GM23338 (cell line): ENCODE data around the gene AOC3. TPM values are rescaled to one million over a fixed set of nuclear protein-coding genes. Genes with fewer than 3 reads are reported as not detected.

ENCODE experiments used
- ATAC-seq: fragments of 200-7000 bp; cut with Tn5 transposase; 3 replicates; pipeline ENCODE4 v1.9.1; 2020
- DNase-seq: peaks from one replicate; pipeline ENCODE4 v3.0.0-alpha.2; 2015; ENCODE audit warnings: low spot score
- H2AFZ ChIP-seq: fragments of 200-600 bp; sonication (generic); 2 replicates; pipeline ENCODE4 v1.8.0; 2016; ENCODE audit warnings: antibody characterized with exemption, mild to moderate bottlenecking, moderate library complexity
- H3F3A ChIP-seq: fragments of 200-600 bp; sonication (generic); replicated peaks from 2 replicates; pipeline ENCODE4 v1.8.0; 2017; ENCODE audit warnings: antibody characterized with exemption, mixed run types, low read depth
- H3K27ac ChIP-seq: fragments of 200-600 bp; sonication (generic); 2 replicates; pipeline ENCODE4 v1.6.1; 2016; ENCODE audit warnings: low read depth
- H3K27me3 ChIP-seq: fragments of 200-600 bp; sonication (generic); 2 replicates; pipeline ENCODE4 v1.8.0; 2016; ENCODE audit warnings: mild to moderate bottlenecking, mixed run types, moderate library complexity; ENCODE audit not compliant: insufficient read depth
- H3K36me3 ChIP-seq: fragments of 200-600 bp; sonication (generic); 2 replicates; pipeline ENCODE4 v1.8.0; 2016; ENCODE audit warnings: mild to moderate bottlenecking; ENCODE audit not compliant: insufficient read depth
- H3K4me1 ChIP-seq: fragments of 200-600 bp; sonication (generic); 2 replicates; pipeline ENCODE4 v1.8.0; 2016; ENCODE audit warnings: mild to moderate bottlenecking, moderate library complexity; ENCODE audit not compliant: insufficient read depth
- H3K4me2 ChIP-seq: fragments of 200-600 bp; sonication (generic); 2 replicates; pipeline ENCODE4 v1.7.1; 2017; ENCODE audit warnings: mixed run types
- H3K4me3 ChIP-seq: fragments of 200-600 bp; sonication (generic); 2 replicates; pipeline ENCODE4 v1.6.1; 2016; ENCODE audit warnings: mixed run types
- H3K79me2 ChIP-seq: fragments of 200-600 bp; sonication (generic); replicated peaks from 2 replicates; pipeline ENCODE4 v1.8.0; 2017; ENCODE audit warnings: mild to moderate bottlenecking; ENCODE audit not compliant: insufficient read depth
- H3K9me2 ChIP-seq: fragments of 200-600 bp; sonication (generic); 2 replicates; pipeline ENCODE4 v1.8.0; 2017; ENCODE audit not compliant: insufficient read depth
- H4K20me1 ChIP-seq: fragments of 200-600 bp; sonication (generic); replicated peaks from 2 replicates; pipeline ENCODE4 v1.8.0; 2017; ENCODE audit warnings: mild to moderate bottlenecking; ENCODE audit not compliant: insufficient read depth
- H3K27ac Mint-ChIP-seq: 2 replicates; pipeline ENCODE4 v1.8.0; 2020; ENCODE audit warnings: inconsistent platforms, mild to moderate bottlenecking, moderate library complexity, mixed read lengths
- H3K27me3 Mint-ChIP-seq: 3 replicates; pipeline ENCODE4 v1.8.0; 2022; ENCODE audit warnings: low read depth, mild to moderate bottlenecking, moderate library complexity, mixed read lengths, inconsistent platforms; ENCODE audit not compliant: insufficient read depth, poor library complexity
- H3K36me3 Mint-ChIP-seq: 3 replicates; pipeline ENCODE4 v1.8.0; 2021; ENCODE audit warnings: low read depth, mild to moderate bottlenecking, inconsistent platforms, moderate library complexity, mixed read lengths
- H3K4me1 Mint-ChIP-seq: 3 replicates; pipeline ENCODE4 v1.8.0; 2020; ENCODE audit warnings: mild to moderate bottlenecking, inconsistent platforms, mixed read lengths
- H3K4me3 Mint-ChIP-seq: 3 replicates; pipeline ENCODE4 v1.8.0; 2021; ENCODE audit warnings: moderate library complexity, mild to moderate bottlenecking, inconsistent platforms, mixed read lengths
- H3K9me3 Mint-ChIP-seq: 3 replicates; pipeline ENCODE4 v1.8.0; 2020; ENCODE audit warnings: moderate library complexity, mild to moderate bottlenecking, inconsistent platforms, mixed read lengths
- EZH2phosphoT487 ChIP-seq: fragments of 200-600 bp; sonication (generic); IDR thresholded peaks from one replicate; pipeline ENCODE4 v1.8.1; 2018; ENCODE audit warnings: antibody characterized with exemption; ENCODE audit not compliant: unreplicated experiment
- NANOG ChIP-seq: IDR thresholded peaks from 2 replicates; pipeline ENCODE4 v1.6.1; 2016; ENCODE audit warnings: antibody characterized with exemption, borderline replicate concordance
- POLR2AphosphoS5 ChIP-seq: IDR thresholded peaks from 2 replicates; pipeline ENCODE4 v1.6.1; 2016; ENCODE audit warnings: antibody characterized with exemption, low read depth
- ZNF114 ChIP-seq: fragments of 250-450 bp; sonication (Bioruptor Pico); IDR thresholded peaks from 2 replicates; pipeline ENCODE4 v1.5.0; 2020; ENCODE audit warnings: mild to moderate bottlenecking, moderate library complexity
- ZNF331 ChIP-seq: fragments of 250-450 bp; sonication (Bioruptor Pico); IDR thresholded peaks from 2 replicates; pipeline ENCODE4 v1.5.0; 2020; ENCODE audit warnings: low read depth, mild to moderate bottlenecking, moderate library complexity
- polyA plus RNA-seq: library from polyadenylated mRNA; unstranded; fragments of >200 nt; fragmentation: Nextera tagmentation; extraction: Ambion mirVana; gene quantifications from 2 replicates; pipeline ENCODE4 v1.2.1, GENCODE V29; 2016
- total RNA-seq: library from RNA; depleted of rRNA; stranded (reverse); fragments of >200 nt; shearing (Covaris generic); gene quantifications from 2 replicates; pipeline ENCODE4 v1.2.3, GENCODE V29; 2014
- TF ChIP-seq, protein P1 (sequence below): fragments of 250-450 bp; sonication (Bioruptor Pico); IDR thresholded peaks from 2 replicates; pipeline ENCODE4 v1.5.0; 2020; ENCODE audit warnings: mild to moderate bottlenecking, moderate library complexity
- TF ChIP-seq, protein P2 (sequence below): IDR thresholded peaks from one replicate; pipeline ENCODE4 v1.6.1; 2018; ENCODE audit warnings: antibody characterized with exemption; ENCODE audit not compliant: unreplicated experiment

Gene AOC3
- total and polyA plus RNA-seq, 2 experiments from 2014 or later = 1.4 to 1.7 TPM

DNA sequence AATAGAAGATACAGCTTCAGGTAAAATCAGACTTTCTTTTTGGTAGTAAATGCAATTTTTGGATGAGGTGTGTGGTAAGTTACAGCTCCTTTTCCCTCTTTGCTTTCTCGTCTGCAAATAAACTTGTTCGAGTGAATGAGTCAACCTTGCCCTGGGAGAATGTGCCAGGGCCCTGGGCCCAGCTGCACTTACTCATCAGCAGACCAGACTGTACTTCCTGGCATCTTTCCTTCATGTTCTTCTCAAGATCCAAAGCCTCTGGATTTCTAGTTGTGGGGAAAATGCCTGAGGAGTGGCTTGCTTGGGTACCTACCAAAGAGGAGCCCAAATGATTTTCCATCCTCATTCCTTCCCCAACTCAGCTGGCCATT, 44.2 kb downstream of the AOC3 start (continued):
- TF ChIP-seq, protein P1, sequence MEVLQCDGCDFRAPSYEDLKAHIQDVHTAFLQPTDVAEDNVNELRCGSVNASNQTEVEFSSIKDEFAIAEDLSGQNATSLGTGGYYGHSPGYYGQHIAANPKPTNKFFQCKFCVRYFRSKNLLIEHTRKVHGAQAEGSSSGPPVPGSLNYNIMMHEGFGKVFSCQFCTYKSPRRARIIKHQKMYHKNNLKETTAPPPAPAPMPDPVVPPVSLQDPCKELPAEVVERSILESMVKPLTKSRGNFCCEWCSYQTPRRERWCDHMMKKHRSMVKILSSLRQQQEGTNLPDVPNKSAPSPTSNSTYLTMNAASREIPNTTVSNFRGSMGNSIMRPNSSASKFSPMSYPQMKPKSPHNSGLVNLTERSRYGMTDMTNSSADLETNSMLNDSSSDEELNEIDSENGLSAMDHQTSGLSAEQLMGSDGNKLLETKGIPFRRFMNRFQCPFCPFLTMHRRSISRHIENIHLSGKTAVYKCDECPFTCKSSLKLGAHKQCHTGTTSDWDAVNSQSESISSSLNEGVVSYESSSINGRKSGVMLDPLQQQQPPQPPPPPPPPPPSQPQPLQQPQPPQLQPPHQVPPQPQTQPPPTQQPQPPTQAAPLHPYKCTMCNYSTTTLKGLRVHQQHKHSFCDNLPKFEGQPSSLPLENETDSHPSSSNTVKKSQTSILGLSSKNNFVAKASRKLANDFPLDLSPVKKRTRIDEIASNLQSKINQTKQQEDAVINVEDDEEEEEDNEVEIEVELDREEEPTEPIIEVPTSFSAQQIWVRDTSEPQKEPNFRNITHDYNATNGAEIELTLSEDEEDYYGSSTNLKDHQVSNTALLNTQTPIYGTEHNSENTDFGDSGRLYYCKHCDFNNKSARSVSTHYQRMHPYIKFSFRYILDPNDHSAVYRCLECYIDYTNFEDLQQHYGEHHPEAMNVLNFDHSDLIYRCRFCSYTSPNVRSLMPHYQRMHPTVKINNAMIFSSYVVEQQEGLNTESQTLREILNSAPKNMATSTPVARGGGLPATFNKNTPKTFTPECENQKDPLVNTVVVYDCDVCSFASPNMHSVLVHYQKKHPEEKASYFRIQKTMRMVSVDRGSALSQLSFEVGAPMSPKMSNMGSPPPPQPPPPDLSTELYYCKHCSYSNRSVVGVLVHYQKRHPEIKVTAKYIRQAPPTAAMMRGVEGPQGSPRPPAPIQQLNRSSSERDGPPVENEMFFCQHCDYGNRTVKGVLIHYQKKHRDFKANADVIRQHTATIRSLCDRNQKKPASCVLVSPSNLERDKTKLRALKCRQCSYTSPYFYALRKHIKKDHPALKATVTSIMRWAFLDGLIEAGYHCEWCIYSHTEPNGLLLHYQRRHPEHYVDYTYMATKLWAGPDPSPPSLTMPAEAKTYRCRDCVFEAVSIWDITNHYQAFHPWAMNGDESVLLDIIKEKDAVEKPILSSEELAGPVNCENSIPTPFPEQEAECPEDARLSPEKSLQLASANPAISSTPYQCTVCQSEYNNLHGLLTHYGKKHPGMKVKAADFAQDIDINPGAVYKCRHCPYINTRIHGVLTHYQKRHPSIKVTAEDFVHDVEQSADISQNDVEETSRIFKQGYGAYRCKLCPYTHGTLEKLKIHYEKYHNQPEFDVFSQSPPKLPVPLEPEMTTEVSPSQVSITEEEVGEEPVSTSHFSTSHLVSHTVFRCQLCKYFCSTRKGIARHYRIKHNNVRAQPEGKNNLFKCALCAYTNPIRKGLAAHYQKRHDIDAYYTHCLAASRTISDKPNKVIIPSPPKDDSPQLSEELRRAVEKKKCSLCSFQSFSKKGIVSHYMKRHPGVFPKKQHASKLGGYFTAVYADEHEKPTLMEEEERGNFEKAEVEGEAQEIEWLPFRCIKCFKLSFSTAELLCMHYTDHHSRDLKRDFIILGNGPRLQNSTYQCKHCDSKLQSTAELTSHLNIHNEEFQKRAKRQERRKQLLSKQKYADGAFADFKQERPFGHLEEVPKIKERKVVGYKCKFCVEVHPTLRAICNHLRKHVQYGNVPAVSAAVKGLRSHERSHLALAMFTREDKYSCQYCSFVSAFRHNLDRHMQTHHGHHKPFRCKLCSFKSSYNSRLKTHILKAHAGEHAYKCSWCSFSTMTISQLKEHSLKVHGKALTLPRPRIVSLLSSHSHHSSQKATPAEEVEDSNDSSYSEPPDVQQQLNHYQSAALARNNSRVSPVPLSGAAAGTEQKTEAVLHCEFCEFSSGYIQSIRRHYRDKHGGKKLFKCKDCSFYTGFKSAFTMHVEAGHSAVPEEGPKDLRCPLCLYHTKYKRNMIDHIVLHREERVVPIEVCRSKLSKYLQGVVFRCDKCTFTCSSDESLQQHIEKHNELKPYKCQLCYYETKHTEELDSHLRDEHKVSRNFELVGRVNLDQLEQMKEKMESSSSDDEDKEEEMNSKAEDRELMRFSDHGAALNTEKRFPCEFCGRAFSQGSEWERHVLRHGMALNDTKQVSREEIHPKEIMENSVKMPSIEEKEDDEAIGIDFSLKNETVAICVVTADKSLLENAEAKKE (CRISPR knock-in tag) = no peak
- TF ChIP-seq ZNF331 (CRISPR knock-in tag) = no peak

DNA sequence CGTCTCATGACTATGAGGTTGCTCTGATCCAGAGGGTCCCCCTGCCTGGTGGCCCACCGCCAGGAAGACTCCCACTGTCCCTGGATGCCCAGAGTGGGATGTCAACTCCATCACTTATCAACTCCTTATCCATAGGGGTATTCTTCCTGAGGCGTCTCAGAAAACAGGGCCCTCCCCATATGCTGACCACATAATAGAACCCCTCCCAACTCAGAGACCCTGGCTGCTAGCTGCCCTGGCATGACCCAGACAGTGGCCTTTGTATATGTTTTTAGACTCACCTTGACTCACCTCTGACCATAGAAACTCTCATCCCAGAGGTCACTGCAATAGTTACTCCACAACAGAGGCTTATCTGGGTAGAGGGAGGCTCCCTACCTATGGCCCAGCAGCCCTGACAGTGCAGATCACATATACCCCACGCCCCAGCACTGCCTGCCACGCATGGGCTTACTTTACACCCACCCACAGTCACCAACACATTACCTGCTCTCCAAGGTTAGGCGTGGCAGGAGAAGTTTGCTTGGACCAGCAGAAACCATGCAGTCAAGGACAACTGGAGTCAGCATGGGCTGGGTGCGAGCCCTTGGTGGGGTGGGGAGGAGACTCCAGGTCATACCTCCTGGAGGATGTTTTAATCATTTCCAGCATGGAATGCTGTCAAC, 47.3 kb downstream of the AOC3 start:
- Histone ChIP-seq H2AFZ (no peak overlapping the region), H3K79me2 (no peaks in the 10 kb centered on the region), H3K9me2 (no peaks in the 10 kb centered on the region), H3F3A (no peaks in the 10 kb centered on the region), H3K36me3 (no peaks in the 10 kb centered on the region), H3K27me3 (no peaks in the 10 kb centered on the region), H3K27ac (no peak overlapping the region), H3K4me3 (no peak overlapping the region), H3K4me2 (no peak overlapping the region), H3K4me1 (peaks cover 10% of the 10 kb centered on the region; the same call in 1 of the 2 replicates), H4K20me1 (no peaks in the 10 kb centered on the region)
- Mint-ChIP-seq H3K4me3 (no peak overlapping the region), H3K27me3 (peaks cover 1% of the 10 kb centered on the region), H3K4me1 (peaks cover 7% of the 10 kb centered on the region; the same call in 2 of the 3 replicates), H3K9me3 (peaks cover 2% of the 10 kb centered on the region; the same call in 1 of the 3 replicates), H3K27ac (no peak overlapping the region), H3K36me3 (no peaks in the 10 kb centered on the region)
- DNase-seq = no peak
- ATAC-seq = no peak
- TF ChIP-seq, protein P2, sequence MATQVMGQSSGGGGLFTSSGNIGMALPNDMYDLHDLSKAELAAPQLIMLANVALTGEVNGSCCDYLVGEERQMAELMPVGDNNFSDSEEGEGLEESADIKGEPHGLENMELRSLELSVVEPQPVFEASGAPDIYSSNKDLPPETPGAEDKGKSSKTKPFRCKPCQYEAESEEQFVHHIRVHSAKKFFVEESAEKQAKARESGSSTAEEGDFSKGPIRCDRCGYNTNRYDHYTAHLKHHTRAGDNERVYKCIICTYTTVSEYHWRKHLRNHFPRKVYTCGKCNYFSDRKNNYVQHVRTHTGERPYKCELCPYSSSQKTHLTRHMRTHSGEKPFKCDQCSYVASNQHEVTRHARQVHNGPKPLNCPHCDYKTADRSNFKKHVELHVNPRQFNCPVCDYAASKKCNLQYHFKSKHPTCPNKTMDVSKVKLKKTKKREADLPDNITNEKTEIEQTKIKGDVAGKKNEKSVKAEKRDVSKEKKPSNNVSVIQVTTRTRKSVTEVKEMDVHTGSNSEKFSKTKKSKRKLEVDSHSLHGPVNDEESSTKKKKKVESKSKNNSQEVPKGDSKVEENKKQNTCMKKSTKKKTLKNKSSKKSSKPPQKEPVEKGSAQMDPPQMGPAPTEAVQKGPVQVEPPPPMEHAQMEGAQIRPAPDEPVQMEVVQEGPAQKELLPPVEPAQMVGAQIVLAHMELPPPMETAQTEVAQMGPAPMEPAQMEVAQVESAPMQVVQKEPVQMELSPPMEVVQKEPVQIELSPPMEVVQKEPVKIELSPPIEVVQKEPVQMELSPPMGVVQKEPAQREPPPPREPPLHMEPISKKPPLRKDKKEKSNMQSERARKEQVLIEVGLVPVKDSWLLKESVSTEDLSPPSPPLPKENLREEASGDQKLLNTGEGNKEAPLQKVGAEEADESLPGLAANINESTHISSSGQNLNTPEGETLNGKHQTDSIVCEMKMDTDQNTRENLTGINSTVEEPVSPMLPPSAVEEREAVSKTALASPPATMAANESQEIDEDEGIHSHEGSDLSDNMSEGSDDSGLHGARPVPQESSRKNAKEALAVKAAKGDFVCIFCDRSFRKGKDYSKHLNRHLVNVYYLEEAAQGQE = no peak
- TF ChIP-seq ZNF114 (CRISPR knock-in tag) (no peak), EZH2phosphoT487 (no peak), NANOG (no peak), POLR2AphosphoS5 (no peak)
